ENCODE data around the gene SLC34A3. TPM values are rescaled to one million over a fixed set of nuclear protein-coding genes. Genes with fewer than 3 reads are reported as not detected.

SLC34A3 gene
- not detected for total RNA-seq

DNA sequence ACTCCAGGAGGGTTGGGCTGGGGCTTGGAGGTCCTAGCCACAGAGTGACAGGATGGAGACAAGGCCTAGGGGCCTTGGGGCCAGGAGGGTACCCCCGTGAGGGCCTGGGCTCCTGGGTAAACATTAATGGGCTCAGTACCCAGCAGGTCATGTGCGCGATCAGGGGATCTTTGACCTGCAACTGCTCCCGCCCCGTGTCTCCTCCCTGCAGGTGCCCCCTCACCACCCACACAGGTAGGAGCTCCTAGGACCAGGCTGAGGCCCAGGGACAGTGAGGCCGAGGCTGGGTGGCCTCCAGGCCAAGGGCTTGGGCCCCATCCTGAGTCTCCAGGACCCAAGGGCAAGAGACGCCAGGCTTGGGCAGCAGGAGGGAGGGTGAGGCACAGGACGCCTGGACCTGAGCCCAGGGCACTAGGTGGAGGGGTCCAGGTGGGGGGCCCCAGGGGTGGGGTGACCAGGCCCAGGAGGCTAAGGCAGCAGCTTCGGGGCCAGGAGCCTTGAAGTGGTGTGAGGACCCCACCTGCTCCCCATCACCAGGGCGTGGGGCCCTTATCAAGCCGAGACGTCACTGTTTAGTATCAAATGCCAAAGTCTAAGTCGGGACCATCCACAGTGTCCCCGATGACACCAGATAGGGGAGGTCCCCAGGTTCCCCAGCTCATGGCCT, at the start of gene SLC34A3:
TSS of gene SLC34A3 (plus strand) at position 197 of the 667 bp plus-strand sequence. CDS start 802 bp downstream, outside the sequence.
- DNase-seq (ENCODE audit: low spot score) (no peak), ATAC-seq (no peak)
- intact Hi-C loops (cut with DNase I), result loop anchor here (5.0 to 10.0 kb wide), 2 partner anchors 46 to 109 kb away; partner anchors contain the start of genes ANAPC2 and SSNA1

DNA sequence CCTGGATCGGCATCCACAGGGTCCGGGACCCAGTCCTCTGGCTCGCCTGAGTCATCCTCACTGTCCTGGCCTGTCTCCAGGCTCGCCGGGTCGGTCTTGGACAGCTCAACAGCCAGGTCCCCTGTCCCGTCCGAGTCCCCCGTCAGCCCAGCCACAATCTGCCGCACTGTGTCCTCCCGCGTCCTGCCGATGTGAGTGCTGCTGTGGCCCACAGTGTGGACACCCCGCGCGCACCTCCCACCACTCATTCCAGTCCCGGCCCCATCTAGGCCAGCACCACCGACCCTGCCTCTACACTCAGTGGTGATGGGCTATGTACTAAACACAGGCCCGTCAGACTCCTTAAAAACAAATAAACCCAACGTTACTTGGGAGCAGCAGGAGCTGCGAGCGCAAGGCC, 49.0 kb upstream of the SLC34A3 start:
- intact Hi-C loops (cut with DNase I), result loop anchor here (10.0 kb wide), 1 partner anchor 53 kb away; the partner anchor contains the start of gene SLC34A3
- no peak for ATAC-seq

DNA sequence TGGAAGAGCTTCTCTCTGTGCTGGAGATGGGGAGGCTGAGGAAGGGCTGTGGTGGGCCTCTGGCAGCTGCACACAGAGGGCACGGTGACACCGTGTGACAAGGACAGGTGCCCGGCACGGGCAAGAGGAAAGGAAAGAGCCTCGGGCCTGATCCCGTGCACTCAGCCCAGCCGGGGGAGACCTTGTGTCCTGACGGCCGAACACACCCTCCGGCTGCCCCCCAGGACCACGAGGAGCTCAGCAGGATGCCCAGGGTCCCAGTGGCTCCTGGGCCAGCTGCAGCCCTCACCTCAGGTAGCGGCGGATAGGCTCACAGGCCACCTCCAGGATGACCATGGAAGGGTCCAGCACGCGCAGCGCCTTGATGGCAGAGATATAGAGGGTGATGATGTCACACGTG, 47.9 kb upstream of the SLC34A3 start:
- ATAC-seq (no peak), DNase-seq (ENCODE audit: low spot score) (no peak)
- intact Hi-C loops (cut with DNase I), result loop anchor here (10.0 kb wide), 1 partner anchor 52 kb away; the partner anchor contains the start of gene SLC34A3

More for the DNA sequence above, 49.0 kb upstream of the SLC34A3 start:
- DNase-seq (ENCODE audit: low spot score), result no peak

DNA sequence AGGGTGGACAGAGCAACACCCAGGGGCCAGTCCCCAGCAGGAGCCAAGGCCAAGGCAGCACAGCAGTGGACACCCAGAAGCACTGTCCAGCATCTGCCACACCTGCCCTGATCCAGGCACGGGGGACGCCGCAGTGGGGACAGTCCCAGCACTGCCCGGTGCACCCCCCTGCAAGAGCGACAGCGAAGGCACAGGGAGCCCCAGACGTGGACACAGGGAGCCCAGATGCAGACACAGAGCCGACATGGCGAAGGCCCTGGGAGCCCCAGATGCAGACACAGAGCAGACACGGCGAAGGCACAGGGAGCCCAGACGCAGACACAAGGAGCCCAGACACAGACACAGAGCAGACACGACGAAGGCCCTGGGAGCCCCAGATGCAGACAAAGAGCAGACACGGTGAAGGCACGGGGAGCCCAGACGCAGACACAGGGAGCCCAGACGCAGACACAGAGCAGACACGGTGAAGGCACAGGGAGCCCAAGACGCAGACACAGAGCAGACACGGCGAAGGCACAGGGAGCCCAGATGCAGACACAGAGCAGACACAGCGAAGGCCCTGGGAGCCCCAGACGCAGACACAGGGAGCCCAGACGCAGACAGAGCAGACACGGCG, 46.6 kb upstream of the SLC34A3 start:
- ATAC-seq (no peak), DNase-seq (ENCODE audit: low spot score) (no peak)
- intact Hi-C loops (cut with DNase I), result loop anchor here (10.0 kb wide), 1 partner anchor 51 kb away; the partner anchor contains the start of gene SLC34A3

DNA sequence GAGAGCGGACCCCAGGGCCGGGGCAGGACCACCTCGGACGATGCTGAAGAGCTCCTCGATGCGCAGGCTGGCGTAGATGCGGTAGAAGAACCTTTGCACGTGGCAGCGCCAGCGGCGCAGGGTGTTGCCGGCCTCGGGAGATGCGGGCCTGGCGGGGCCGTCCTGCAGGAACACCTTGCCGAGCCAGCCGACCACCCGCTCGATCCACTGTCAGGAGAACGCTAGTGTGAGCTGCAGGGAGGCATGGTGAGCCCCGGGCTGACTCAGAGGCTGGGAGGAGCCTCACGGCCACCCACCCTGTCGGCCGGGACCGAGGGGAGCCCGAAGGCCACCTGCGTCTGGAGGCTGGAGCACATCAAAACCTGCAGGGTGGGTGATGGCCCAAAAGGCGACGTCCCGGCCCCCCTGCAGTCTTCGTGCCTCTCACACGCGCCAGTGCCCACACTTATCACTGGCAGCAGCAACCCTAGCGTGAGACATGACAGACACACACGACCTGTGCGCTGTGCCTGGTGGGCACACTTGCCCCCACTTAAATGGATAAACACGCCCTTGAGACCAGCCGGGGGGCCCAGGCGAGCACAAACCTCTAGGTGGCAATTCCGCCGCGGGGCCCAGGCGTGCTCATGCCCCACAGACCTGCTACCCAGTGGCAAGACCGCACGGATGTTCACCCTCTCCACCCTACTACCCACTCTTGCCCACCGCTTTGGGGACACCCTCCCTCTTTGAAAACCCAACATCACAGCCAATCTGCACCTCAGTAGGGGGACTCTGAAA, 45.6 kb upstream of the SLC34A3 start:
- DNase-seq (ENCODE audit: low spot score) (no peak), ATAC-seq (no peak)
- intact Hi-C loops (cut with DNase I), result loop anchor here (10.0 kb wide), 1 partner anchor 50 kb away; the partner anchor contains the start of gene SLC34A3

DNA sequence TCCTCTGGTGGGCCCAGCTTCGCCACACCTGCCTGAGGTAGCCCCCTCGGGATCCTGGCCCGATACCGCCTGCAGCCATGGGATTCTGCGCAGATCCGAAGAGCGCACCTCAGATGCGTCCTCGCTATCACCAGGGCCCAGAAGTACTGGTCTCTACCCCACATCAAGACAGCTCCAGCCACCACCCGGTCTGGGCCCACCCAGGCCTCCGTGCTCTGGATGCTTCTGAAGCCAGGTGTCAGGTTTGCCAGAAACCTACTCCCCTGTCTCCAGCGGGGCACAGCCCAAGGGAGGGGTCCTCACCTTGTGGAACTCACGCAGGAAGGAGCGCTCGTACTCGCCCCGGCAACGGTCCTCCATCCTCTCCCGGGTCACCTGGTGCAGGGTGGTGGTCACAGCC, 44.8 kb upstream of the SLC34A3 start:
- intact Hi-C loops (cut with DNase I), result loop anchor here (10.0 kb wide), 1 partner anchor 49 kb away; the partner anchor contains the start of gene SLC34A3
- no peak for DNase-seq (ENCODE audit: low spot score)

DNA sequence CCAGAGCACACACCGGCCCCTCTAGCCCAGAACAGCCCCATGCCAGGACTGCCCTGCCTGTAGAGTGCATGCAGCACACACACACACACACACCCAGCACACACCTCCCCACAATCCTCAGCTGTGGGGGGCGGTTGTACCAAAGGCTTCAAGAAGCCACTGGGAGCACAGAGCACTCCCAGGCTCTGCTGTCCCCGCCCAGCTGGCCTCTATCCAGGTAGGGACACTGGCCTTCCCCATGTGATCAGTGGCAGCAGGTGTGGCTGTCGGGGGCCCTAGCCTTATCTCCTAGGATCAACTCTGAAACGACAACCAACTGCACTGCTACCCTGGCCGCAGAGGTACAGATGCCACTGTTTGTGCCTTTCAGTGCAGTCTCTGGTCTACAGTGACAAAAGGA, 44.3 kb upstream of the SLC34A3 start:
- no peak for ATAC-seq
- intact Hi-C loops (cut with DNase I), result loop anchor here (10.0 kb wide), 1 partner anchor 48 kb away; the partner anchor contains the start of gene SLC34A3

More for the DNA sequence above, 44.8 kb upstream of the SLC34A3 start:
- no peak for ATAC-seq

DNA sequence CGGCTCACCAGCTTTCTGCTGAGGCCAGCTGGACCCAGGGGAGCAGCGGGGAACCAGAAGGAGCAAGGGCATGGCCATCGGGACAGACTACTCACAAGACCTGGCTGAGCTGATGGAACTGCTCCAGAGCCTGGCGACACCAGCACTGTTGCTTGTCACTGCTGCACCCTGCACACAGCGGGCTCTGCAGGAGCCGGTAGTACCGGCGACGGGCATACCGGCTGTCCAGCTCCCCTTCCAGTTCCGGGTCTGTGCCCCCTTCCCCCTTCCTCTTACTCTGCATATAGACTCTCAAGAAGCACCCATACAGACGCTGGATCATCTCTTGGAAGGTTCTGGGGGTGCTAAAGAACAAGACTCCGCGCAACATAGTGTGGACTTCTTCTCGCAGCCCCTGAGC, 43.3 kb upstream of the SLC34A3 start:
- ATAC-seq (no peak), DNase-seq (ENCODE audit: low spot score) (no peak)
- intact Hi-C loops (cut with DNase I), result loop anchor here (10.0 kb wide), 1 partner anchor 47 kb away; the partner anchor contains the start of gene SLC34A3

More for the DNA sequence above, 44.3 kb upstream of the SLC34A3 start:
- DNase-seq (ENCODE audit: low spot score), result no peak

DNA sequence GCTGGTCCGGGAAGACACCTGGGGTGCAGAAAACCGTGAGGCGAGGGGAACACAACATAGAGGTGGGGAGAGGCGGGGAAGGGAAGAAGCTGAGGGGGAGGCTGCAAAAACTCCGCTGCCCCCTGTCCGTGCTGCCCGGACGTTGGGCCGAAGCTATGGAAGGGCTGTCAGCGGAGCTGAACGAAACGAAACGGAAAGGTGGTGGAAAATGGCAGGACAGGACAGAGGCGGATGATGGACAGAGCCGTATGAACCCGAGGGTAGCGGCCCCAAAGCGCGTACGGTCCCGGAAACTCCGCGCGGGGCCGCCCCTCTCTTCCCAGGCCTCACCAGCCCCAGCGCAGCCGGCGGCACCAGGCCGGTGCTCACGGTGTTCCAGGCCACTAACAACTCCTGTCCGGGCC, 42.6 kb upstream of the SLC34A3 start:
- DNase-seq (ENCODE audit: low spot score) (no peak), ATAC-seq (no peak)
- intact Hi-C loops (cut with DNase I), result loop anchor here (10.0 kb wide), 1 partner anchor 47 kb away; the partner anchor contains the start of gene SLC34A3

DNA sequence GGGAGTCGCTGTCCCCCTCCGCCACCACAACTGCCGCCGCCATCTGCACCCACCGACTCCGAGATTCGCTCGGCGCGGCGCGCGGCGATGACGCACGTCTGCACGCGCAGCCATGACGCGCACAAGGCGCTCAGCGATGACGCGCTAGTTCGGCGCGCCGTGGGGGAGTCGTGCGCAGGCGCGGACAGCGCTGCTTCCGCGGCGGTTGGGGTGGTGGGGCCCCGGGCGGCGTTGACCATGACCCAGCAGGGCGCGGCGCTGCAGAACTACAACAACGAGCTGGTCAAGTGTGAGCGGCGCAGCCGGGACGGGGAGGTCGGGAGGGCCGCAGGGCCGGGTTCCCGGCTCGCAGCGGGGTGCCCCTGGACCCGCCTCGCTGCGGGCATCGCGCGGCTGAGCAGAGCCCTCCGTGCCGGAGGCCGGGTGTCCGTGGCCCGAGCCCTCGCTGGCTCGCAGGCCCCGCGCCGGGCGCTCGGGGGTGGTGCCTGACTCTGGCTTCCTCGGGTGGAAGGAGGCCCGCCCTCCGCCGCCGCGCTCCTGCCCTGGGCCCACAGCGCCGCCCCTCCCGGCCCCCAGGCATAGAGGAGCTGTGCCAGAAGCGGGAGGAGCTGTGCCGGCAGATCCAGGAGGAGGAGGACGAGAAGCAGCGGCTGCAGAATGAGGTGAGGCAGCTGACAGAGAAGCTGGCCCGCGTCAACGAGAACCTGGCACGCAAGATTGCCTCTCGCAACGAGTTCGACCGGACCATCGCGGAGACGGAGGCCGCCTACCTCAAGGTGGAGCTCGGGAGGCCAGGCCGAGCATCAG, 42.0 kb upstream of the SLC34A3 start, which contains the start of the genes ANAPC2 and SSNA1:
TSS of gene ANAPC2 (minus strand) at position 71 of the 807 bp plus-strand sequence. CDS start at position 43, 28 bp downstream.
TSS of gene SSNA1 (plus strand) at position 187 of the 807 bp plus-strand sequence. CDS start at position 238, 51 bp downstream.
- intact Hi-C loops (cut with DNase I), result loop anchor here (10.0 kb wide), 1 partner anchor 46 kb away; the partner anchor contains the start of gene SLC34A3
- ATAC-seq, result peak; percentile 94
- peak; percentile 96 for DNase-seq (ENCODE audit: low spot score)

DNA sequence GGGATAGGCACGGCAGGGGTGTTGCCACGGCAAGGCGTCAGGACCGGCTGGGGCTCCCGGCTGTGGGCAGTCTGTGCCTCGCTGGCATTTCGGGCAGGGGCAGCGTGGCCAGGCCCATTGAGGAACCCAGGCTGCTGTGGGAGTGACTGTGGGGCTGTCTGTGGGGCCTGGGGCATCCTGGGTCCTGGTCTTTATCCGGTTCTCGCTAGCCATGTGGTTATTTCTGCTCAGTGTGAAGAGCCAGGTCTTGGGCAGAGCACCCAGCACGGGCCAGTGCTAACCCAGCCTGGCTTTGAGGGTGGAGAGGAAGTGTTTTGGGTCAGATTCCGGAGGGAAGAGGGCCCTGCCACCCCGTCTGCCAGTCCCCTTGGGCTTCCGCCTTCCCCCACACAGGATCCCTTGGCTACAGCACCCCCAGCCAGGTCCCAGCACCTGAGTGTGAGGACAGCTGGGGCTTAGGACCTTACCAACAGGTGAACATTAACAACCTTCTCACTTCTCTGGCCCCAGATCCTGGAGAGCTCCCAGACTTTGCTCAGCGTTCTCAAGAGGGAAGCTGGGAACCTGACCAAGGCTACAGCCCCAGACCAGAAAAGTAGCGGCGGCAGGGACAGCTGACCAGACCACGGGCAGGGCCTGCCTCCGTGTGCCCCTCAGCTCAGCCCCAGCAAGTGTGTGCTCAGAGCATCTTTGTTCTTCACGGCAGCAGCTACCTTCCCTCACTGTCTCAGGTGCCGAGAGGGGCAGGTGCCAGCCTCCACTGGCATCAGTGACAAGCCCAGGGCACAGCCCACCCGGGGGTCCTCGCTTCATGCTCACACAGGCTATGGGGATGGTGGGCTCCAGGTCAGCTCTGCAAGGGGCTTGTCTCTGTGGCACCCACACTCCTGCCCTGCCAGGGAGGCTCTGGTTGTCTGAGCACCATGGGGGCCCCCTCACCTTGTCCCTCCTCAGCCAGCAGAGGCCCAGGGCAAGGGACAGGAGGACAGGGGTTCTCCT, 41.1 kb upstream of the SLC34A3 start:
- no peak for DNase-seq (ENCODE audit: low spot score)
- intact Hi-C loops (cut with DNase I), result loop anchor here (10.0 kb wide), 1 partner anchor 45 kb away; the partner anchor contains the start of gene SLC34A3
- ATAC-seq, result peak; percentile 27

DNA sequence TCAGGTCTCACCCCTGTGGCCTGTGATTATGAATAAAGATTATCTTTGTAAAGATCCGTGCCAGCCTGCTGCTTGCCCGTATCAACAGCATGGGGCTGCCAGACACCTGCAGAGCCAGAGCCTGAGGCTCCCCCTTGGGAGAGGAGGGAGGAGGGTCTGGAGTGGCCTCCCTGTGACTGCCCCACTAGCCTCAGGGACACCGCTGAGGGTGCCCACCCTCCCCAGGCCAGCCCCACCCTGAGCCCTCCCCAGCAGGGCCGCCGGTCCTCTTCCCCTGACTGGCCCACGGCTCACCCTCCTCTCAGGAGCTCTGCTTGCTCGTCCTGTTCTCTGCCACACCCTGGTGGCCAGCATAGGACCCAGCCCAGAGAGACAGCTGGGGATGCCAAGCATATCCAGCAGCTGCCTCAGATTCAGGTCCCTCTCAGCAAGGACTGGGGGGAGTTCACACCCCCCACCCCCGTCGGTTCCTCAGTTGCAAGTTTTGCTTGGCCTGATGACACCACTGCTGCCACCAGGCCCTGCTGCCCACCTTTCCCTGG, 40.3 kb upstream of the SLC34A3 start:
- intact Hi-C loops (cut with DNase I), result no loop called here
- DNase-seq (ENCODE audit: low spot score), result no peak
- ATAC-seq, result no peak

DNA sequence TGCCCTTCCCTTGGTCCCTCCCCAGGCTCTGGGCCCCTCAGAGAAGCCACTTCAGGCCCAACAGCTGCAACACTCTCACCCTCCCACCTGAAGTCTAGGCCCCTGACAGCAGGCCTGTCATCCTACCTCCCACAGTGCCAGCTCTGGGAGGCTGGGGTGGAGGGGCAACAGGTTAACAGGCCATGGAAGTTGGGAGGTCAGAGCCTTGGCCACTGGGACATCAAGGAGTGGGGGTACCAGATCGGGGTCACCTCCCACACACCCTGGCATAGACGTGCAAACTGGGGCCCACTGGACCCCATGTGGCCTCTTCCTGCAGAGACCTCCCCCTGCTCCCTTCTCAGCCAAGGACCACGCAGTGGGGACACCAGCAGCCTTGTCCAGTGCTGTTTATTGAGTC, 39.5 kb upstream of the SLC34A3 start:
- ATAC-seq, result no peak

DNA sequence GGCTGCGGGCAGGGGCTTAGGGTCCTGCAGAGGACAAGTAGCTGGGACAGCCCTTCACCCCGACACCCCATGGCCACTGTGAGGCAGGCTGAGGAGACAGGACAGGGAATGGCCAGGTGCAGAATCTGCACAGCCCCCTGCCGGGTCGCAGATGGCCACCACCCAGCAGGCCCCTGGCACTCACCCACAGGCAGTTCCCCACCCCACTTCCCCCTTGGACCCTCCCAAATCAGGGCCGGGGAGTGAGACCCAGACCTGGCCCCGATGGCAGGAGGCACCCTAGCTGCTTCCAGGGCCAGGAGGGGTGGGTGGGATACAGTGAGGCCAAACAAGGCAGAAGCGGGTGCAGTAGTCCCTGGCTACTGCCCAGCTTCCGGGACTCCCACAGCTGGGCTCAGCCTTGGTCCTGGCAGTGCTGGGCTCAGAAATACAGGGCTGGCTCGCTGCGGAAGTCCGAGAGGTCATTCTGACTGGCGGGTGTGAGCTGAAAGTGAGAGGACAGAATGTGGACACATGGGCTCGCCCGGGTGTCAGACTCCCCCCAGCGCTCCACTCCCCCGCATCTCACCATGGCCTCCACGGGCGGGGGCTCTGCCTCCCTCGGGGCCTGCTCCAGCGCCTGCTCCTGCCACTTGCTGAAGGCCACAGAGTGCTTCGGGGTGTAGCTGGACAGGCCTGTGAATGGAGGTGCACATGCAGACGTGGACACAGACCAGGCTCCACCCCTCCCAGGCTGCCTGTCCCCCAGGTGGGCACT, 38.8 kb upstream of the SLC34A3 start:
- intact Hi-C loops (cut with DNase I), result no loop called here
- DNase-seq (ENCODE audit: low spot score) (no peak), ATAC-seq (no peak)

More for the DNA sequence above, 39.5 kb upstream of the SLC34A3 start:
- intact Hi-C loops (cut with DNase I), result no loop called here
- no peak for DNase-seq (ENCODE audit: low spot score)

DNA sequence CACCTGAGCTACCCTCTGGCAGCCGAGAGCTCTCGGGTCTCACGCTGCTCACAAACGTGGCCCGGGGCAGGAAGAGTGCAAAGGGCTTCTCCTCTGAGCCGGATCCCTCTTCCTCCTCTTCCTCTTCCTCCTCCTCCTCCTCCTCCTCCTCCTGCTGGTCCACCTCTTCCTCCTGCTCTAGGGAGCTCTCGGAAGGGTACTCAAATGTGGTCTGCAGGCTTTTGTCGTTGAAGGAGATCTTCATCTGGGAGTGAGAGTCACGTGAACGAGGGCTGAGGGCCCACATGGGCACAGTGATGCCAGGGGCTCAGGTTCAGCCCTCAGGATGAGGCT, 38.3 kb upstream of the SLC34A3 start:
- intact Hi-C loops (cut with DNase I), result no loop called here
- ATAC-seq (no peak), DNase-seq (ENCODE audit: low spot score) (no peak)

DNA sequence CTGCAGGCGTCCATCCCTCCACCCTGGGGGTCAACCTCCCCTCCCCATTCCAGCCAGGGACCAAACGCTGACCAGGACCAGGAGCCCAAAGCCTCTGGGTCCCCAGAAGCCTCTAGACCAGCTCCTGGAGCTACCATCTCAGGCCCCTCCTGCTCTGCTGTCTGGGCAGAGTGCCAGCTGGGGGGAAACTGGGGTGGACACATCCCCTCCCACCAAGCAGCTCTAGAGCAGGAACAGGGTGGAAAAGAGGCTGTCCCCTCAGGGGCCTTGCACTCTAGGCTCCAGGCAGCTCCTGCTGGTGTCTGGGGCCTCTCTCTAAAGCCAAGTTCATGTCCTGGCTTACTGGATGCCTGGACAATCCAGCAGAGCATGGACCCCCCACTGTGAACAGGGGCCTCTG, 37.8 kb upstream of the SLC34A3 start:
- ATAC-seq, result no peak
- DNase-seq (ENCODE audit: low spot score), result no peak
- intact Hi-C loops (cut with DNase I), result no loop called here

Data from sciatic nerve (tissue), 2 donors.